Peyer's patch (tissue), 4 donors: ENCODE data around the gene GGPS1.

ENCODE experiments used
- CTCF ChIP-seq, 6 experiments: fragments of 450-650 bp in 4 of 6; fragments of 200-600 bp in 2 of 6; sonication (generic) in 1 of 6; IDR thresholded peaks; one replicate each; pipeline ENCODE4 v1.5.1; 2017 to 2019; ENCODE audit warnings: antibody characterized with exemption in 6 of 6, mild to moderate bottlenecking in 3 of 6, moderate library complexity in 1 of 6
- POLR2A ChIP-seq, 2 donors: fragments of 450-650 bp; IDR thresholded peaks; one replicate each; pipeline ENCODE4 v1.5.1; 2017; ENCODE audit warnings: antibody characterized with exemption in 2 of 2, mild to moderate bottlenecking in 2 of 2, moderate library complexity in 2 of 2

- TF ChIP-seq CTCF (IDR thresholded peaks at IDR 0.05): no peak
- TF ChIP-seq POLR2A (IDR thresholded peaks at IDR 0.05): no peak
These were observed 15.4 kb downstream of the GGPS1 start for GRCh38 chr1:235343726-235344125.
